K562 (cell line): Measurements from ENCODE around the gene CLGN. TPM values are rescaled to one million over a fixed set of nuclear protein-coding genes. Genes with fewer than 3 reads are reported as not detected.
A peak's percentile ranks its signal among the peaks of the same experiment; 100 is the strongest.

Experiments
- CLOCK ChIP-seq: fragments of 250-450 bp; sonication (Bioruptor Pico); IDR thresholded peaks from 2 replicates; pipeline ENCODE4 v1.4.0; 2020; ENCODE audit warnings: mild to moderate bottlenecking, moderate library complexity, borderline replicate concordance
- FOXA3 ChIP-seq, 2 experiments: fragments of 450-650 bp in 1 of 2; sonication (generic) in 1 of 2; formaldehyde crosslinking; IDR thresholded peaks in 1 of 2; conservative IDR thresholded peaks in 1 of 2; 2 replicates each; pipeline versions ENCODE4 v1.4.0 to v1.8.0; 2020 to 2022; ENCODE audit warnings: mild to moderate bottlenecking in 2 of 2, missing genetic modification reagents in 1 of 2
- HDAC8 ChIP-seq: fragments of 450-650 bp; IDR thresholded peaks from 2 replicates; pipeline ENCODE4 v1.6.1; 2016; ENCODE audit warnings: mild to moderate bottlenecking, missing genetic modification characterization, moderate library complexity, missing compliant biosample characterization
- HMGN3 ChIP-seq: IDR thresholded peaks from 2 replicates; pipeline ENCODE4 v1.6.1; 2011; ENCODE audit warnings: borderline replicate concordance, low read depth, mild to moderate bottlenecking, mixed read lengths, low read length; ENCODE audit not compliant: insufficient read length; ENCODE audit errors: extremely low read depth
- RNF2 ChIP-seq: sonication (generic); IDR thresholded peaks from 2 replicates; pipeline ENCODE4 v1.6.1; 2016
- SOX6 ChIP-seq: fragments of 450-650 bp; IDR thresholded peaks from 2 replicates; pipeline ENCODE4 v1.6.1; 2014; ENCODE audit warnings: mild to moderate bottlenecking
- SRSF3 ChIP-seq: fragments of 200-400 bp; formaldehyde crosslinking; IDR thresholded peaks from 2 replicates; pipeline ENCODE4 v1.6.1; 2016; ENCODE audit warnings: mild to moderate bottlenecking, low read length, moderate library complexity; ENCODE audit not compliant: insufficient read depth
- ZNF175 ChIP-seq: fragments of 200-800 bp; sonication (Bioruptor generic); IDR thresholded peaks from 2 replicates; pipeline ENCODE4 v1.6.1; 2016; ENCODE audit warnings: low read depth, mild to moderate bottlenecking, missing genetic modification characterization, missing compliant biosample characterization
- ZNF282 ChIP-seq: sonication (generic); formaldehyde crosslinking; IDR thresholded peaks from 2 replicates; pipeline ENCODE4 v1.8.1; 2023; ENCODE audit warnings: missing genetic modification reagents
- ZSCAN32 ChIP-seq: fragments of 450-650 bp; formaldehyde crosslinking; IDR thresholded peaks from 2 replicates; pipeline ENCODE4 v1.4.0; 2020; ENCODE audit warnings: mild to moderate bottlenecking, moderate library complexity
- polyA plus RNA-seq, 8 experiments: library from polyadenylated mRNA; depleted of rRNA in 4 of 8; stranded (reverse) in 5 of 8; unstranded in 3 of 8; fragments of >200 nt; fragmentation: Nextera tagmentation in 2 of 8; fragmentation: Illumina TruSeq in 1 of 8; extraction: Ambion mirVana in 2 of 8; extraction: Trizol in 1 of 8; gene quantifications; 2 replicates each; pipeline versions ENCODE4 v1.2.1 to v1.2.3, GENCODE V29; 2011 to 2014; ENCODE audit warnings: inconsistent platforms in 1 of 8, missing spikeins in 1 of 8
- total RNA-seq, 7 experiments: library from RNA; depleted of rRNA in 6 of 7; stranded (reverse); fragments of >200 nt in 6 of 7; fragmentation: Illumina TruSeq in 2 of 7; extraction: Trizol in 2 of 7; gene quantifications; 2 replicates each; pipeline versions ENCODE4 v1.2.1 to v1.2.3, GENCODE V29; 2011 to 2021; ENCODE audit warnings: low replicate concordance in 1 of 7
- TF ChIP-seq, protein P1 (sequence below): fragments of 450-650 bp; IDR thresholded peaks from 2 replicates; pipeline ENCODE4 v1.6.1; 2016; ENCODE audit warnings: mild to moderate bottlenecking, moderate library complexity

Gene CLGN
- total and polyA plus RNA-seq, 9 of the 15 experiments (the other 6 are each of a cell fraction or from before 2014, with no cell fraction given), result 0.22 to 3.6 (median 2.7) TPM

- TF ChIP-seq, protein P1, sequence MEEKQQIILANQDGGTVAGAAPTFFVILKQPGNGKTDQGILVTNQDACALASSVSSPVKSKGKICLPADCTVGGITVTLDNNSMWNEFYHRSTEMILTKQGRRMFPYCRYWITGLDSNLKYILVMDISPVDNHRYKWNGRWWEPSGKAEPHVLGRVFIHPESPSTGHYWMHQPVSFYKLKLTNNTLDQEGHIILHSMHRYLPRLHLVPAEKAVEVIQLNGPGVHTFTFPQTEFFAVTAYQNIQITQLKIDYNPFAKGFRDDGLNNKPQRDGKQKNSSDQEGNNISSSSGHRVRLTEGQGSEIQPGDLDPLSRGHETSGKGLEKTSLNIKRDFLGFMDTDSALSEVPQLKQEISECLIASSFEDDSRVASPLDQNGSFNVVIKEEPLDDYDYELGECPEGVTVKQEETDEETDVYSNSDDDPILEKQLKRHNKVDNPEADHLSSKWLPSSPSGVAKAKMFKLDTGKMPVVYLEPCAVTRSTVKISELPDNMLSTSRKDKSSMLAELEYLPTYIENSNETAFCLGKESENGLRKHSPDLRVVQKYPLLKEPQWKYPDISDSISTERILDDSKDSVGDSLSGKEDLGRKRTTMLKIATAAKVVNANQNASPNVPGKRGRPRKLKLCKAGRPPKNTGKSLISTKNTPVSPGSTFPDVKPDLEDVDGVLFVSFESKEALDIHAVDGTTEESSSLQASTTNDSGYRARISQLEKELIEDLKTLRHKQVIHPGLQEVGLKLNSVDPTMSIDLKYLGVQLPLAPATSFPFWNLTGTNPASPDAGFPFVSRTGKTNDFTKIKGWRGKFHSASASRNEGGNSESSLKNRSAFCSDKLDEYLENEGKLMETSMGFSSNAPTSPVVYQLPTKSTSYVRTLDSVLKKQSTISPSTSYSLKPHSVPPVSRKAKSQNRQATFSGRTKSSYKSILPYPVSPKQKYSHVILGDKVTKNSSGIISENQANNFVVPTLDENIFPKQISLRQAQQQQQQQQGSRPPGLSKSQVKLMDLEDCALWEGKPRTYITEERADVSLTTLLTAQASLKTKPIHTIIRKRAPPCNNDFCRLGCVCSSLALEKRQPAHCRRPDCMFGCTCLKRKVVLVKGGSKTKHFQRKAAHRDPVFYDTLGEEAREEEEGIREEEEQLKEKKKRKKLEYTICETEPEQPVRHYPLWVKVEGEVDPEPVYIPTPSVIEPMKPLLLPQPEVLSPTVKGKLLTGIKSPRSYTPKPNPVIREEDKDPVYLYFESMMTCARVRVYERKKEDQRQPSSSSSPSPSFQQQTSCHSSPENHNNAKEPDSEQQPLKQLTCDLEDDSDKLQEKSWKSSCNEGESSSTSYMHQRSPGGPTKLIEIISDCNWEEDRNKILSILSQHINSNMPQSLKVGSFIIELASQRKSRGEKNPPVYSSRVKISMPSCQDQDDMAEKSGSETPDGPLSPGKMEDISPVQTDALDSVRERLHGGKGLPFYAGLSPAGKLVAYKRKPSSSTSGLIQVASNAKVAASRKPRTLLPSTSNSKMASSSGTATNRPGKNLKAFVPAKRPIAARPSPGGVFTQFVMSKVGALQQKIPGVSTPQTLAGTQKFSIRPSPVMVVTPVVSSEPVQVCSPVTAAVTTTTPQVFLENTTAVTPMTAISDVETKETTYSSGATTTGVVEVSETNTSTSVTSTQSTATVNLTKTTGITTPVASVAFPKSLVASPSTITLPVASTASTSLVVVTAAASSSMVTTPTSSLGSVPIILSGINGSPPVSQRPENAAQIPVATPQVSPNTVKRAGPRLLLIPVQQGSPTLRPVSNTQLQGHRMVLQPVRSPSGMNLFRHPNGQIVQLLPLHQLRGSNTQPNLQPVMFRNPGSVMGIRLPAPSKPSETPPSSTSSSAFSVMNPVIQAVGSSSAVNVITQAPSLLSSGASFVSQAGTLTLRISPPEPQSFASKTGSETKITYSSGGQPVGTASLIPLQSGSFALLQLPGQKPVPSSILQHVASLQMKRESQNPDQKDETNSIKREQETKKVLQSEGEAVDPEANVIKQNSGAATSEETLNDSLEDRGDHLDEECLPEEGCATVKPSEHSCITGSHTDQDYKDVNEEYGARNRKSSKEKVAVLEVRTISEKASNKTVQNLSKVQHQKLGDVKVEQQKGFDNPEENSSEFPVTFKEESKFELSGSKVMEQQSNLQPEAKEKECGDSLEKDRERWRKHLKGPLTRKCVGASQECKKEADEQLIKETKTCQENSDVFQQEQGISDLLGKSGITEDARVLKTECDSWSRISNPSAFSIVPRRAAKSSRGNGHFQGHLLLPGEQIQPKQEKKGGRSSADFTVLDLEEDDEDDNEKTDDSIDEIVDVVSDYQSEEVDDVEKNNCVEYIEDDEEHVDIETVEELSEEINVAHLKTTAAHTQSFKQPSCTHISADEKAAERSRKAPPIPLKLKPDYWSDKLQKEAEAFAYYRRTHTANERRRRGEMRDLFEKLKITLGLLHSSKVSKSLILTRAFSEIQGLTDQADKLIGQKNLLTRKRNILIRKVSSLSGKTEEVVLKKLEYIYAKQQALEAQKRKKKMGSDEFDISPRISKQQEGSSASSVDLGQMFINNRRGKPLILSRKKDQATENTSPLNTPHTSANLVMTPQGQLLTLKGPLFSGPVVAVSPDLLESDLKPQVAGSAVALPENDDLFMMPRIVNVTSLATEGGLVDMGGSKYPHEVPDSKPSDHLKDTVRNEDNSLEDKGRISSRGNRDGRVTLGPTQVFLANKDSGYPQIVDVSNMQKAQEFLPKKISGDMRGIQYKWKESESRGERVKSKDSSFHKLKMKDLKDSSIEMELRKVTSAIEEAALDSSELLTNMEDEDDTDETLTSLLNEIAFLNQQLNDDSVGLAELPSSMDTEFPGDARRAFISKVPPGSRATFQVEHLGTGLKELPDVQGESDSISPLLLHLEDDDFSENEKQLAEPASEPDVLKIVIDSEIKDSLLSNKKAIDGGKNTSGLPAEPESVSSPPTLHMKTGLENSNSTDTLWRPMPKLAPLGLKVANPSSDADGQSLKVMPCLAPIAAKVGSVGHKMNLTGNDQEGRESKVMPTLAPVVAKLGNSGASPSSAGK, result no peak
- no peak for TF ChIP-seq CLOCK (CRISPR knock-in tag)
- no peak for TF ChIP-seq RNF2
- no peak for TF ChIP-seq HDAC8 (tag)
- peak; percentile 67; the same call in 1 of the 2 replicates for TF ChIP-seq SOX6
- TF ChIP-seq HMGN3, result no peak
- TF ChIP-seq ZNF282 (CRISPR knock-in tag), result no peak
- TF ChIP-seq SRSF3, result no peak
- peak in 1 of 2 experiments; percentile 83; a peak in 2 of 4 replicates for TF ChIP-seq FOXA3 (CRISPR knock-in tag; conservative IDR thresholded peaks at IDR 0.05 in 1 of 2, IDR thresholded peaks at IDR 0.05 in 1 of 2)
- TF ChIP-seq ZNF175 (CRISPR knock-in tag), result peak; percentile 63; the same call in 1 of the 2 replicates
- 0 out of 2 replicates have a peak, but pooled peaks have one; percentile 44 for TF ChIP-seq ZSCAN32 (CRISPR knock-in tag)
These were observed 547 bp upstream of the CLGN start (continued) for GRCh38 chr4:140427919-140428471.
